IPS-11a (cell line): ENCODE results near the gene ADGRF5.

Source experiments
- H3K4me3 ChIP-seq: one replicate; pipeline ENCODE4 v1.5.1; 2013; ENCODE audit warnings: low read depth, low read length, control low read depth

ADGRF5 gene

GRCh38 chr6:46921731-46922130 lies at the start of gene ADGRF5:
ADGRF5 (minus strand) TSS chr6:46921938; CDS start chr6:46906762, 15,176 bp downstream.
- H3K4me3 ChIP-seq: no peak within 1 kb of the TSS

GRCh38 chr6:46969206-46969605 lies 47.5 kb upstream of the ADGRF5 start:
- no peak overlapping the region for H3K4me3 ChIP-seq

- H3K4me3 ChIP-seq: no peak overlapping the region
These were observed 46.1 kb upstream of the ADGRF5 start for GRCh38 chr6:46967826-46968349.

- H3K4me3 ChIP-seq: no peak overlapping the region
These were observed 43.2 kb upstream of the ADGRF5 start for GRCh38 chr6:46964716-46965519.

- H3K4me3 ChIP-seq: no peak overlapping the region
These were observed 41.9 kb upstream of the ADGRF5 start for GRCh38 chr6:46963626-46964025.

- H3K4me3 ChIP-seq: no peak overlapping the region
These were observed 41.3 kb upstream of the ADGRF5 start for GRCh38 chr6:46963039-46963438.

- H3K4me3 ChIP-seq: no peak overlapping the region
These were observed 40.0 kb upstream of the ADGRF5 start for GRCh38 chr6:46961711-46962110.

- H3K4me3 ChIP-seq: no peak overlapping the region
These were observed 39.5 kb upstream of the ADGRF5 start for GRCh38 chr6:46961232-46961631.

- H3K4me3 ChIP-seq: no peak overlapping the region
These were observed 37.7 kb upstream of the ADGRF5 start for GRCh38 chr6:46959419-46959818.

- H3K4me3 ChIP-seq: no peak overlapping the region
These were observed 34.7 kb upstream of the ADGRF5 start for GRCh38 chr6:46956409-46956808.

GRCh38 chr6:46954837-46955451 lies 33.2 kb upstream of the ADGRF5 start:
- no peak overlapping the region for H3K4me3 ChIP-seq

- H3K4me3 ChIP-seq: no peak overlapping the region
These were observed 32.2 kb upstream of the ADGRF5 start for GRCh38 chr6:46953921-46954320.

GRCh38 chr6:46949632-46950280 lies 28.0 kb upstream of the ADGRF5 start:
- H3K4me3 ChIP-seq: no peak overlapping the region

- no peak overlapping the region for H3K4me3 ChIP-seq
These were observed 27.0 kb upstream of the ADGRF5 start for GRCh38 chr6:46948699-46949098.

- H3K4me3 ChIP-seq: no peak overlapping the region
These were observed 25.8 kb upstream of the ADGRF5 start for GRCh38 chr6:46947497-46947896.

- H3K4me3 ChIP-seq: no peak overlapping the region
These were observed 18.9 kb upstream of the ADGRF5 start for GRCh38 chr6:46940433-46941226.

- H3K4me3 ChIP-seq: no peak overlapping the region
These were observed 15.9 kb upstream of the ADGRF5 start for GRCh38 chr6:46937642-46938041.

GRCh38 chr6:46935687-46936086 lies 13.9 kb upstream of the ADGRF5 start:
- H3K4me3 ChIP-seq: no peak overlapping the region

- H3K4me3 ChIP-seq: no peak overlapping the region
These were observed 12.0 kb upstream of the ADGRF5 start for GRCh38 chr6:46933751-46934150.

- no peak overlapping the region for H3K4me3 ChIP-seq
These were observed 11.0 kb upstream of the ADGRF5 start for GRCh38 chr6:46932526-46933319.
